ENCODE measurements around the gene OR52J3.

- TF ChIP-seq, protein P1, sequence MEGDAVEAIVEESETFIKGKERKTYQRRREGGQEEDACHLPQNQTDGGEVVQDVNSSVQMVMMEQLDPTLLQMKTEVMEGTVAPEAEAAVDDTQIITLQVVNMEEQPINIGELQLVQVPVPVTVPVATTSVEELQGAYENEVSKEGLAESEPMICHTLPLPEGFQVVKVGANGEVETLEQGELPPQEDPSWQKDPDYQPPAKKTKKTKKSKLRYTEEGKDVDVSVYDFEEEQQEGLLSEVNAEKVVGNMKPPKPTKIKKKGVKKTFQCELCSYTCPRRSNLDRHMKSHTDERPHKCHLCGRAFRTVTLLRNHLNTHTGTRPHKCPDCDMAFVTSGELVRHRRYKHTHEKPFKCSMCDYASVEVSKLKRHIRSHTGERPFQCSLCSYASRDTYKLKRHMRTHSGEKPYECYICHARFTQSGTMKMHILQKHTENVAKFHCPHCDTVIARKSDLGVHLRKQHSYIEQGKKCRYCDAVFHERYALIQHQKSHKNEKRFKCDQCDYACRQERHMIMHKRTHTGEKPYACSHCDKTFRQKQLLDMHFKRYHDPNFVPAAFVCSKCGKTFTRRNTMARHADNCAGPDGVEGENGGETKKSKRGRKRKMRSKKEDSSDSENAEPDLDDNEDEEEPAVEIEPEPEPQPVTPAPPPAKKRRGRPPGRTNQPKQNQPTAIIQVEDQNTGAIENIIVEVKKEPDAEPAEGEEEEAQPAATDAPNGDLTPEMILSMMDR (conservative IDR thresholded peaks at IDR 0.05; ENCODE audit: low read depth, low read length), result no peak
- TF ChIP-seq EZH2phosphoT487 (IDR thresholded peaks at IDR 0.05; ENCODE audit: borderline replicate concordance, low read length), result no peak
Observed at GRCh38 chr11:5046754-5047330, 516 bp downstream of the OR52J3 start.
